ENCODE results near the gene ST6GALNAC6. TPM values are rescaled to one million over a fixed set of nuclear protein-coding genes. Genes with fewer than 3 reads are reported as not detected.
A peak's percentile ranks its signal among the peaks of the same experiment; 100 is the strongest.

The ST6GALNAC6 gene
- total RNA-seq, 2 experiments from 2014 or later = 100 to 122 TPM

GRCh38 chr9:127862075-127863011 lies 37.1 kb downstream of the ST6GALNAC6 start:
- ChIA-PET CTCF (interaction anchor here (0.8 to 4.8 kb wide), 8 partner anchors 8 to 128 kb away, joined by 3 to 16 read pairs (median 4); partner anchors contain the start of gene TOR2A), POLR2A (interaction anchor here (0.6 kb wide), 1 partner anchor 17 kb away, joined by 4 read pairs; no protein-coding TSS in a partner anchor)
- Mint-ChIP-seq H3K4me1 (peaks cover 50% of the 10 kb centered on the region), H3K4me3 (peak overlapping the region; percentile 25), H3K36me3 (ENCODE audit: low read depth) (peaks cover 10% of the 10 kb centered on the region), H3K27ac (peak overlapping the region; percentile 93), H3K27me3 (peaks cover 2% of the 10 kb centered on the region), H3K9me3 (no peaks in the 10 kb centered on the region)
- DNase-seq = peak; percentile 53

- Mint-ChIP-seq H3K27ac (peak overlapping the region; percentile 70), H3K27me3 (peaks cover 2% of the 10 kb centered on the region), H3K36me3 (ENCODE audit: low read depth) (peaks cover 7% of the 10 kb centered on the region), H3K4me1 (peaks cover 49% of the 10 kb centered on the region), H3K9me3 (no peaks in the 10 kb centered on the region), H3K4me3 (no peak overlapping the region)
- ChIA-PET CTCF (interaction anchor here (0.6 to 4.8 kb wide), 4 partner anchors 9 to 314 kb away, joined by 3 to 16 read pairs (median 3); no protein-coding TSS in a partner anchor), POLR2A (no interaction called here)
- no peak for DNase-seq
These were observed 38.6 kb downstream of the ST6GALNAC6 start for GRCh38 chr9:127860779-127861178.

GRCh38 chr9:127860260-127860659 lies 39.1 kb downstream of the ST6GALNAC6 start:
- H3K4me3 Mint-ChIP-seq = no peak overlapping the region
- H3K9me3 Mint-ChIP-seq = no peaks in the 10 kb centered on the region
- peaks cover 47% of the 10 kb centered on the region for H3K4me1 Mint-ChIP-seq
- DNase-seq = no peak
- peaks cover 2% of the 10 kb centered on the region for H3K27me3 Mint-ChIP-seq
- CTCF ChIA-PET = interaction anchor here (0.6 to 4.8 kb wide), 3 partner anchors 10 to 315 kb away, joined by 3 to 16 read pairs (median 3); no protein-coding TSS in a partner anchor
- POLR2A ChIA-PET = no interaction called here
- H3K27ac Mint-ChIP-seq = no peak overlapping the region
- peaks cover 5% of the 10 kb centered on the region for H3K36me3 Mint-ChIP-seq (ENCODE audit: low read depth)

- Mint-ChIP-seq H3K36me3 (ENCODE audit: low read depth) (no peaks in the 10 kb centered on the region), H3K9me3 (no peaks in the 10 kb centered on the region), H3K4me3 (no peak overlapping the region), H3K27me3 (peaks cover 2% of the 10 kb centered on the region), H3K4me1 (peaks cover 49% of the 10 kb centered on the region), H3K27ac (no peak overlapping the region)
- POLR2A ChIA-PET = no interaction called here
- CTCF ChIA-PET = interaction anchor here (1.3 kb wide), 1 partner anchor 11 kb away, joined by 4 read pairs; no protein-coding TSS in a partner anchor
- DNase-seq = no peak
These were observed 41.3 kb downstream of the ST6GALNAC6 start for GRCh38 chr9:127858041-127858512.

- DNase-seq = no peak
- peak overlapping the region; percentile 19 for H3K27ac Mint-ChIP-seq
- H3K36me3 Mint-ChIP-seq (ENCODE audit: low read depth) = peaks cover under 1% of the 10 kb centered on the region
- peaks cover 2% of the 10 kb centered on the region for H3K27me3 Mint-ChIP-seq
- CTCF ChIA-PET = interaction anchor here (1.3 kb wide), 1 partner anchor 12 kb away, joined by 4 read pairs; no protein-coding TSS in a partner anchor
- POLR2A ChIA-PET = no interaction called here
- H3K9me3 Mint-ChIP-seq = peaks cover 2% of the 10 kb centered on the region
- peaks cover 48% of the 10 kb centered on the region for H3K4me1 Mint-ChIP-seq
- H3K4me3 Mint-ChIP-seq = no peak overlapping the region
These were observed 42.1 kb downstream of the ST6GALNAC6 start for GRCh38 chr9:127857278-127857677.

GRCh38 chr9:127856729-127857116 lies 42.7 kb downstream of the ST6GALNAC6 start:
- no peak for DNase-seq
- Mint-ChIP-seq H3K27me3 (peaks cover 2% of the 10 kb centered on the region), H3K4me1 (peaks cover 48% of the 10 kb centered on the region), H3K27ac (no peak overlapping the region), H3K36me3 (ENCODE audit: low read depth) (peaks cover 6% of the 10 kb centered on the region), H3K9me3 (peaks cover 2% of the 10 kb centered on the region), H3K4me3 (no peak overlapping the region)
- POLR2A ChIA-PET = no interaction called here
- CTCF ChIA-PET = interaction anchor here (1.3 to 3.1 kb wide), 3 partner anchors 13 to 122 kb away, joined by 4 to 17 read pairs (median 11); partner anchors contain the start of gene TOR2A

GRCh38 chr9:127856094-127856728 lies 43.2 kb downstream of the ST6GALNAC6 start:
- ChIA-PET CTCF (interaction anchor here (0.6 to 3.1 kb wide), 3 partner anchors 13 to 222 kb away, joined by 4 to 17 read pairs (median 11); partner anchors contain the start of gene TOR2A), POLR2A (interaction anchor here (0.6 kb wide), 1 partner anchor 9 kb away, joined by 3 read pairs; no protein-coding TSS in a partner anchor)
- Mint-ChIP-seq H3K36me3 (ENCODE audit: low read depth) (peaks cover 10% of the 10 kb centered on the region), H3K27me3 (peaks cover 2% of the 10 kb centered on the region), H3K9me3 (peaks cover 2% of the 10 kb centered on the region), H3K27ac (no peak overlapping the region), H3K4me1 (peaks cover 48% of the 10 kb centered on the region), H3K4me3 (no peak overlapping the region)
- no peak for DNase-seq

- peak overlapping the region; percentile 40 for H3K4me3 Mint-ChIP-seq
- ChIA-PET CTCF (interaction anchor here (0.8 to 3.1 kb wide), 5 partner anchors 9 to 121 kb away, joined by 3 to 17 read pairs (median 3); partner anchors contain the start of gene TOR2A), POLR2A (interaction anchor here (0.6 kb wide), 1 partner anchor 10 kb away, joined by 3 read pairs; no protein-coding TSS in a partner anchor)
- no peak for DNase-seq
- peaks cover 2% of the 10 kb centered on the region for H3K27me3 Mint-ChIP-seq
- H3K9me3 Mint-ChIP-seq = peaks cover 4% of the 10 kb centered on the region
- H3K27ac Mint-ChIP-seq = peak overlapping the region; percentile 50
- H3K4me1 Mint-ChIP-seq = peaks cover 42% of the 10 kb centered on the region
- H3K36me3 Mint-ChIP-seq (ENCODE audit: low read depth) = peaks cover 12% of the 10 kb centered on the region
These were observed 43.9 kb downstream of the ST6GALNAC6 start for GRCh38 chr9:127855522-127855921.

- H3K4me3 Mint-ChIP-seq = peak overlapping the region; percentile 86
- CTCF ChIA-PET = interaction anchor here (0.8 to 3.1 kb wide), 5 partner anchors 9 to 120 kb away, joined by 3 to 17 read pairs (median 3); partner anchors contain the start of gene TOR2A
- peaks cover 18% of the 10 kb centered on the region for H3K36me3 Mint-ChIP-seq (ENCODE audit: low read depth)
- H3K9me3 Mint-ChIP-seq = peaks cover 6% of the 10 kb centered on the region
- H3K27me3 Mint-ChIP-seq = peaks cover 2% of the 10 kb centered on the region
- no peak for DNase-seq
- POLR2A ChIA-PET = no interaction called here
- peak overlapping the region; percentile 50 for H3K27ac Mint-ChIP-seq
- H3K4me1 Mint-ChIP-seq = peaks cover 40% of the 10 kb centered on the region
These were observed 44.4 kb downstream of the ST6GALNAC6 start for GRCh38 chr9:127854960-127855359.

- Mint-ChIP-seq H3K4me3 (peak within 1 kb of the TSS; percentile 86), H3K36me3 (ENCODE audit: low read depth) (peaks cover 25% of the 10 kb centered on the region), H3K9me3 (peaks cover 13% of the 10 kb centered on the region), H3K27me3 (peaks cover 2% of the 10 kb centered on the region), H3K27ac (peak within 1 kb of the TSS; percentile 93), H3K4me1 (peaks cover 42% of the 10 kb centered on the region)
- POLR2A ChIA-PET = no interaction called here
- DNase-seq = peak; percentile 22
- CTCF ChIA-PET = interaction anchor here (0.6 to 3.1 kb wide), 10 partner anchors 8 to 120 kb away, joined by 3 to 17 read pairs (median 3); partner anchors contain the start of gene TOR2A
These were observed 45.1 kb downstream of the ST6GALNAC6 start, which contains the start of gene ENG for GRCh38 chr9:127854184-127854806. TSS of gene ENG (minus strand) at chr9:127854658. CDS start at chr9:127854355, 303 bp downstream.

GRCh38 chr9:127853312-127854183 lies 45.9 kb downstream of the ST6GALNAC6 start:
- H3K4me3 Mint-ChIP-seq = peak overlapping the region; percentile 86
- CTCF ChIA-PET = interaction anchor here (0.6 to 3.1 kb wide), 11 partner anchors 11 to 119 kb away, joined by 3 to 17 read pairs (median 4); partner anchors contain the start of genes SH2D3C and TOR2A
- H3K4me1 Mint-ChIP-seq = peaks cover 39% of the 10 kb centered on the region
- peak overlapping the region; percentile 93 for H3K27ac Mint-ChIP-seq
- peaks cover 21% of the 10 kb centered on the region for H3K9me3 Mint-ChIP-seq
- POLR2A ChIA-PET = interaction anchor here (0.6 kb wide), 1 partner anchor 220 kb away, joined by 3 read pairs; no protein-coding TSS in a partner anchor
- DNase-seq = no peak
- peaks cover 32% of the 10 kb centered on the region for H3K36me3 Mint-ChIP-seq (ENCODE audit: low read depth)
- no peaks in the 10 kb centered on the region for H3K27me3 Mint-ChIP-seq
